Kidney epithelial cell (primary cell): Measurements from ENCODE around the gene SERP2. TPM values are rescaled to one million over a fixed set of nuclear protein-coding genes. Genes with fewer than 3 reads are reported as not detected.

Source experiments
- DNase-seq: peaks from one replicate; pipeline ENCODE4 v3.0.0-alpha.2; 2010; ENCODE audit warnings: low read depth
- H3K27me3 ChIP-seq: 2 replicates; pipeline ENCODE4 v1.6.0; 2011; ENCODE audit warnings: low read length; ENCODE audit not compliant: control insufficient read depth, insufficient read depth
- H3K36me3 ChIP-seq: 2 replicates; pipeline ENCODE4 v1.5.1; 2011; ENCODE audit warnings: low read length; ENCODE audit not compliant: control insufficient read depth, insufficient read depth
- H3K4me3 ChIP-seq: 2 replicates; pipeline ENCODE4 v1.5.1; 2011; ENCODE audit warnings: low read depth, mild to moderate bottlenecking, control low read depth, low read length
- total RNA-seq: library from RNA; depleted of rRNA; stranded (reverse); fragments of >200 nt; gene quantifications from 2 replicates; pipeline ENCODE4 v1.2.3, GENCODE V29; 2015
- TF ChIP-seq, protein P1 (sequence below): IDR thresholded peaks from 2 replicates; pipeline ENCODE4 v1.5.1; 2011; ENCODE audit warnings: mild to moderate bottlenecking, moderate library complexity, low read length, control low read depth, inconsistent platforms; ENCODE audit not compliant: insufficient read depth, poor library complexity, severe bottlenecking

Gene SERP2
- total RNA-seq, 1 donor from 2014 or later = 9.7 TPM

DNA sequence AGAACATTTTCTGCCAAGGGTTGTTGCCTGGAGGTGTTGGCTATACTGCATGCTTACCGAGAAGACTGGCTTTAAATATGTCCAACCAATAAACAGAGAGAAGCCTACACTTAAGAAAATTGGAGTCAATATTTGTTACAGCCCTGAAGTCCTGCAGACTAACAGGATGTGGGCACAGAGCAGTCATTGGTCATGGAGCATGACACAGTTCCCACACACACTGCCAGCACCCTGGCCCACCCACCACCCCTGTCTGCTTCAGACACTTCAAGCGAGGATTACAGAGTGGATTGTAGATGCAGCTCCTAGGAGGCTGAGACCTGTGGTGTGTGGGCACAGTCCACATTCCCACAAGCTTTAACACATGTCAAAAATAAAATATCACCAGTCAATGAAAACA, 21.0 kb upstream of the SERP2 start:
- Histone ChIP-seq H3K27me3 (no peaks in the 10 kb centered on the region), H3K36me3 (no peaks in the 10 kb centered on the region), H3K4me3 (no peak overlapping the region)
- TF ChIP-seq, protein P1, sequence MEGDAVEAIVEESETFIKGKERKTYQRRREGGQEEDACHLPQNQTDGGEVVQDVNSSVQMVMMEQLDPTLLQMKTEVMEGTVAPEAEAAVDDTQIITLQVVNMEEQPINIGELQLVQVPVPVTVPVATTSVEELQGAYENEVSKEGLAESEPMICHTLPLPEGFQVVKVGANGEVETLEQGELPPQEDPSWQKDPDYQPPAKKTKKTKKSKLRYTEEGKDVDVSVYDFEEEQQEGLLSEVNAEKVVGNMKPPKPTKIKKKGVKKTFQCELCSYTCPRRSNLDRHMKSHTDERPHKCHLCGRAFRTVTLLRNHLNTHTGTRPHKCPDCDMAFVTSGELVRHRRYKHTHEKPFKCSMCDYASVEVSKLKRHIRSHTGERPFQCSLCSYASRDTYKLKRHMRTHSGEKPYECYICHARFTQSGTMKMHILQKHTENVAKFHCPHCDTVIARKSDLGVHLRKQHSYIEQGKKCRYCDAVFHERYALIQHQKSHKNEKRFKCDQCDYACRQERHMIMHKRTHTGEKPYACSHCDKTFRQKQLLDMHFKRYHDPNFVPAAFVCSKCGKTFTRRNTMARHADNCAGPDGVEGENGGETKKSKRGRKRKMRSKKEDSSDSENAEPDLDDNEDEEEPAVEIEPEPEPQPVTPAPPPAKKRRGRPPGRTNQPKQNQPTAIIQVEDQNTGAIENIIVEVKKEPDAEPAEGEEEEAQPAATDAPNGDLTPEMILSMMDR = no peak
- DNase-seq = no peak

DNA sequence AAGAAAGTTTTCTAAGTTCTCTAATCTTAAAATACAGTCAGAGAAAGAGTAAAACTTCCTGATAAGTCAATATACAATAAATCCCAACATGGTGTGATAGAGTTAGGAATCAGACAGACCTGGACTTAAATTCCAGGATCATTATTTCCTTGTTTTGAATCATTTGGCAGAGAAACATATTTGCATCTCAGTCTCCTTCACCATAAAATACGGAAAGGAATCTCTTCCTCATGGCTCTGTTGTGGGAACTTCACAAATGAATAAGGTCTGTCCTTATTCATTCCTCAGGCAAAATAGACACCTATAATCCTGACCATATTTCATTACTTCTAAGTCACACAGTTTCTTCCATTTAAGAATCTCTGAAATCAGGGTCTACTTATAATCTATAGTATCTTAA, 19.3 kb upstream of the SERP2 start:
- DNase-seq = no peak
- Histone ChIP-seq H3K36me3 (no peaks in the 10 kb centered on the region), H3K27me3 (no peaks in the 10 kb centered on the region), H3K4me3 (no peak overlapping the region)
- TF ChIP-seq, protein P1 = no peak

DNA sequence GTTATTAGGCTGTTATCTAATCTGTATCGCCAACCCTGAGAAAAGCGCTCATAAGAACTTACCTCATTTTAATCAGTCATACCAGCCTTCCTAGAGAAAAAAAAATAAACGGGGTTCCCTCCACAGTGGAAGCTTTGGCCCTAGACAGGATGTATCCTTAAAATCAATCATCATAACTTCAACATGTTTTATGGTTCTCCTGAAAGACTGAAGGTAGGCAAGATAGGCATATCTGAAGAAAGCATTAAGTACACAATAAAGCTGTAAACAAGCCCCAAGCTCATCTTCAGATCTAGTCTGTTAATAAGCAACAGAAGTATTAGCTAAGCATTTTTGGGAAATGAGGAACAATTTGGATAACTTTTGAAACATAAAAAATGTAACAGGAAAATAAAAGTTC, 18.7 kb upstream of the SERP2 start:
- TF ChIP-seq, protein P1 = no peak

DNA sequence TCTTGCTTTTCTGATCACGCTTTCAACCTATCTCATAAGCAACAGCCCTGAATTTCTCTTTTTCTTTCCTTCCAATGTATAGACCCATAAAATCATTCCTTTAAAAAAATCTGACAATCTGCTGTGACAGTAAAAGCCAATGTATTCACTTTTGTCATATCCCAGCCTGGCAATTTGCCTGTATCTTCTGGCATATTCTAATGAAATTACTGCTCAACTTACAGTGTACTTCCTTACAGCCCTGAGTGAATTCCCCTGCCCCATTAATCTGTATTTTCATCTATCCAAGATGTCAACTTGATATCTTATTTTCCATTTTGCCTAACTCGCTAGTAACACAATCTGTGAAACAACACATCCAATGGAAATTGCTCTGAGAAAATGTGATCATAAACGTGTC, 18.0 kb upstream of the SERP2 start:
- no peaks in the 10 kb centered on the region for H3K27me3 ChIP-seq
- TF ChIP-seq, protein P1 = no peak
- H3K36me3 ChIP-seq = no peaks in the 10 kb centered on the region
- no peak overlapping the region for H3K4me3 ChIP-seq
- DNase-seq = no peak

More for the DNA sequence above, 18.7 kb upstream of the SERP2 start:
- no peak overlapping the region for H3K4me3 ChIP-seq
- no peaks in the 10 kb centered on the region for H3K27me3 ChIP-seq
- DNase-seq = no peak
- no peaks in the 10 kb centered on the region for H3K36me3 ChIP-seq

DNA sequence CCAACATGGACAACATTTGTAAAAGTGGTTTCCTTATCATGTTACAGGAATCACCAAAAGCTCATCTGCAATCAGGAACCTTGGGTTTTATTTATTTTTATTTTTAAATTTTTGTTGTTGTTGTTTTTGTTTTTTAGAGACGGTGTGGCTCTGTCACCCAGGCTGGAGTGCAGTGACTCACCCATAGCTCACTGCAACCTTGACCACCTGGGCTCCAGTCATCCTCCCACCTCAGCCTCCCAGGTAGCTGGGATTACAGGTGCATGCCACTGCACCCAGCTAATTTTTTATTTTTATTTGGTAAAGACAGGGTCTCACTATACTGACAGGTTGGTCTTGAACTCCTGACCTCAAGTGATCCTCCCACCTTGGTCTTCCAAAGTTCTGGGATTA, 13.6 kb upstream of the SERP2 start:
- Histone ChIP-seq H3K27me3 (no peaks in the 10 kb centered on the region), H3K4me3 (no peak overlapping the region), H3K36me3 (no peaks in the 10 kb centered on the region)
- TF ChIP-seq, protein P1 = no peak
- no peak for DNase-seq

- H3K36me3 ChIP-seq = no peaks in the 10 kb centered on the region
- TF ChIP-seq, protein P1 = no peak
- no peak for DNase-seq
- H3K27me3 ChIP-seq = no peaks in the 10 kb centered on the region
- no peak overlapping the region for H3K4me3 ChIP-seq
These were observed 11.1 kb upstream of the SERP2 start for GRCh38 chr13:44362394-44363040.
